ENCODE results near the gene PGPEP1. TPM values are rescaled to one million over a fixed set of nuclear protein-coding genes. Genes with fewer than 3 reads are reported as not detected.
A peak's percentile ranks its signal among the peaks of the same experiment; 100 is the strongest.

PGPEP1 gene
- polyA plus RNA-seq, 1 experiment: 22.0 TPM

DNA sequence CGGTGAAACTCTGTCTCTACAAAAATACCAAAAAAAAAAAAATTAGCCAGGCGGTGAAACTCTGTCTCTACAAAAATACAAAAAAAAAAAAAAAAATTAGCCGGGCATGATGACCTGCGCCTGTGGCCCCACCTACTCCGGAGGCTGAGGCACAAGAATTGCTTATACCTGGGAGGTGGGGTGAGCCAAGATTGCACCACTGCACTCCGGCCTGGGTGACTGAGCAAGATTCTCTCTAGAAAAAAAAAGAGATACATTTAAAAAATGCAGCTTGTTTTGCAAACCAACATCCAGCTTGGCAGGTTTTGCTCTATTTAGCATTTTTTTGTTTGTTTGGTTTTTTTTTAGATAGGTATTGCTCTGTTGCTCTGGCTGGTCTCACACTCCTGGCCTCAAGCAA, 6.7 kb upstream of the PGPEP1 start:
- TF ChIP-seq CTCF (IDR thresholded peaks at IDR 0.05; ENCODE audit: low read depth, low read length): no peak
- no peaks in the 10 kb centered on the region for H3K9me3 ChIP-seq (ENCODE audit: control insufficient read depth, insufficient read depth, low read length)
- no peak for DNase-seq (ENCODE audit: low read depth, low spot score)
- peaks cover 2% of the 10 kb centered on the region for H3K27me3 ChIP-seq (ENCODE audit: control insufficient read depth, insufficient read depth, low read length)
- ChIA-PET CTCF (interaction anchor here (0.9 kb wide), 1 partner anchor 54 kb away, joined by 4 read pairs; no protein-coding TSS in a partner anchor), POLR2A (interaction anchor here (2.3 kb wide), 1 partner anchor 53 kb away, joined by 14 read pairs; the partner anchor contains the start of gene JUND)
- H3K4me3 ChIP-seq (ENCODE audit: low read depth, low read length): no peak overlapping the region
- no peak overlapping the region for H3K27ac ChIP-seq (ENCODE audit: low read depth, low read length)

DNA sequence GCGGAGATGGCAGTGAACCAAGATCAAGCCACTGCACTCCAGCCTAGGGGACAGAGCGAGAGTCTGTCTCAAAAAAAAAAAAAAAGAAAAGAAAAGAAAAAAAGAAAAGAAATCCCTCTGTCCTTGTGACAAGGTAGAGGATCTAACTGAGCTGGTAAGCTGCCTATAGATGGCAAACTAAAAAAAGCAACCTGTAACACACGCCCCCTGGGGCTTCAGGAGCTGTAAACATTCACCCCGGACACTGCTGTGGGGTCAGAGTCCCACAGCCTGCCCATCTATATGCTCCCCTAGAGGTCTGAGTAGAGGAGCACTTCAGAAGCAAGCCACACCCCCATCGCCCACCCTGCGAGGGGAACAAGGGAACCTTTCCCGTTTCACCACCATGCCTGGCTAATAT, 4.3 kb upstream of the PGPEP1 start:
- TF ChIP-seq CTCF (IDR thresholded peaks at IDR 0.05; ENCODE audit: low read depth, low read length): no peak
- Histone ChIP-seq H3K27me3 (ENCODE audit: control insufficient read depth, insufficient read depth, low read length) (peaks cover 2% of the 10 kb centered on the region), H3K9me3 (ENCODE audit: control insufficient read depth, insufficient read depth, low read length) (no peaks in the 10 kb centered on the region; the same call in 1 of the 2 replicates), H3K27ac (ENCODE audit: low read depth, low read length) (no peak overlapping the region), H3K4me3 (ENCODE audit: low read depth, low read length) (no peak overlapping the region)
- CTCF ChIA-PET: interaction anchor here (0.6 to 1.7 kb wide), 4 partner anchors 7 to 75 kb away, joined by 3 to 5 read pairs (median 4); no protein-coding TSS in a partner anchor
- no peak for DNase-seq (ENCODE audit: low read depth, low spot score)
- POLR2A ChIA-PET: interaction anchor here (0.6 to 0.8 kb wide), 2 partner anchors 54 to 374 kb away, joined by 3 to 4 read pairs; no protein-coding TSS in a partner anchor

- CTCF ChIA-PET: interaction anchor here (0.7 to 2.4 kb wide), 10 partner anchors 10 to 298 kb away, joined by 3 to 35 read pairs (median 5); partner anchors contain the start of gene JUND
Observed at GRCh38 chr19:18338541-18338940, 1.9 kb upstream of the PGPEP1 start.

GRCh38 chr19:18339723-18340122, 675 bp upstream of the PGPEP1 start:
- POLR2A ChIA-PET: interaction anchor here (0.6 to 3.5 kb wide), 4 partner anchors 48 to 77 kb away, joined by 3 to 18 read pairs (median 9); partner anchors contain the start of gene JUND
- CTCF ChIA-PET: interaction anchor here (0.7 to 2.4 kb wide), 12 partner anchors 9 to 148 kb away, joined by 3 to 35 read pairs (median 4); partner anchors contain the start of gene JUND
- H3K4me3 ChIP-seq (ENCODE audit: low read depth, low read length): no peak overlapping the region
- DNase-seq (ENCODE audit: low read depth, low spot score): no peak
- peak; percentile 46 for TF ChIP-seq CTCF (IDR thresholded peaks at IDR 0.05; ENCODE audit: low read depth, low read length)
- no peak overlapping the region for H3K27ac ChIP-seq (ENCODE audit: low read depth, low read length)
- H3K27me3 ChIP-seq (ENCODE audit: control insufficient read depth, insufficient read depth, low read length): peaks cover 2% of the 10 kb centered on the region
- H3K9me3 ChIP-seq (ENCODE audit: control insufficient read depth, insufficient read depth, low read length): no peaks in the 10 kb centered on the region; the same call in 1 of the 2 replicates

More at GRCh38 chr19:18338541-18338940, 1.9 kb upstream of the PGPEP1 start:
- Histone ChIP-seq H3K9me3 (ENCODE audit: control insufficient read depth, insufficient read depth, low read length) (no peaks in the 10 kb centered on the region; the same call in 1 of the 2 replicates), H3K27me3 (ENCODE audit: control insufficient read depth, insufficient read depth, low read length) (peaks cover 2% of the 10 kb centered on the region), H3K4me3 (ENCODE audit: low read depth, low read length) (no peak overlapping the region), H3K27ac (ENCODE audit: low read depth, low read length) (no peak overlapping the region)
- no peak for DNase-seq (ENCODE audit: low read depth, low spot score)
- TF ChIP-seq CTCF (IDR thresholded peaks at IDR 0.05; ENCODE audit: low read depth, low read length): no peak
- POLR2A ChIA-PET: interaction anchor here (0.6 to 3.5 kb wide), 3 partner anchors 46 to 82 kb away, joined by 3 to 18 read pairs (median 3); partner anchors contain the start of gene JUND
